Activated CD8-positive, alpha-beta T cell treated with anti-CD3 and anti-CD28 coated beads for 36 hours (primary cell): ENCODE results near the gene ADGRA3. TPM values are rescaled to one million over a fixed set of nuclear protein-coding genes. Genes with fewer than 3 reads are reported as not detected.

Source experiments
- ATAC-seq: fragments of 200-7000 bp; cut with Tn5 transposase; one replicate; pipeline ENCODE4 v1.10.0; 2021; ENCODE audit warnings: mild to moderate bottlenecking, moderate library complexity
- CTCF ChIA-PET: fragments of 350-600 bp; sonication (Branson Sonifier 250); formaldehyde crosslinking; loops from one replicate; lab custom pipeline; 2021; ENCODE audit warnings: antibody characterized with exemption; lab: Charles Lee
- POLR2A ChIA-PET: fragments of 350-600 bp; sonication (Branson Sonifier 250); formaldehyde crosslinking; loops from one replicate; lab custom pipeline; 2021; ENCODE audit warnings: antibody characterized with exemption; lab: Charles Lee
- DNase-seq: peaks from one replicate; pipeline ENCODE4 v3.0.0-alpha.2; 2020
- H3K27ac Mint-ChIP-seq: one replicate; pipeline ENCODE4 v1.8.0; 2021; ENCODE audit warnings: mild to moderate bottlenecking, mixed read lengths
- H3K27me3 Mint-ChIP-seq: one replicate; pipeline ENCODE4 v1.8.0; 2021; ENCODE audit warnings: mixed read lengths
- H3K36me3 Mint-ChIP-seq: one replicate; pipeline ENCODE4 v1.8.0; 2021; ENCODE audit warnings: low read depth, mixed read lengths
- H3K4me1 Mint-ChIP-seq: one replicate; pipeline ENCODE4 v1.8.0; 2021; ENCODE audit warnings: low read depth, mixed read lengths
- H3K4me3 Mint-ChIP-seq: one replicate; pipeline ENCODE4 v1.8.0; 2021; ENCODE audit warnings: mild to moderate bottlenecking, moderate library complexity, mixed read lengths
- H3K9me3 Mint-ChIP-seq: one replicate; pipeline ENCODE4 v1.8.0; 2021; ENCODE audit warnings: mixed read lengths
- CTCF ChIP-seq: fragments of 200-600 bp; IDR thresholded peaks from one replicate; pipeline ENCODE4 v1.8.0; 2022; ENCODE audit warnings: antibody characterized with exemption, mild to moderate bottlenecking
- intact Hi-C: fragments of 100-400 bp; cut with micrococcal nuclease; formaldehyde crosslinking; loops from one replicate; pipeline ENCODE4 v1.10.0; 2022
- total RNA-seq, 2 experiments: library from RNA; stranded (reverse); gene quantifications; one replicate each; pipeline ENCODE4 v1.2.3, GENCODE V29; 2021

The ADGRA3 gene
- total RNA-seq, 2 experiments from 2014 or later, result 12.9 to 13.2 TPM

DNA sequence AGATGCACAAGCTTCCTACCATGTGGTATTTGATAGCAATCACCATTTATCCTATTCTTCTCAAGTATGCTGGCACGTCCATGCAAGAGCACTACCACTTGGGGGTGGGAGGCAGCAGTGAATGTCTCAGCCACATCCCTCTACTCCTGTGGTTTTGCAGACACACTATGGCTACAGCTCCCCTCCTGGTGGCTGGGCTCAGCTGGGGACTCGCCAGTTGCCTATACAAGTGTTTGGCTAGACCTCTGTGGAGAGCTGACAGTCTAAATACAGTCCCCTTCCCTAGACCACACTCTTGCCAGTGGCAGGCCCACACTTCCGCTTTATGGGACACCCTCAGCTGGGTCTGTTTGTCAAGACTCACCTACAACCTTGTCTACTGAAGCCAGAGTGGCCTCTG, 53.2 kb downstream of the ADGRA3 start:
- Mint-ChIP-seq H3K4me1 (peaks cover 6% of the 10 kb centered on the region), H3K36me3 (peaks cover 10% of the 10 kb centered on the region), H3K27me3 (no peaks in the 10 kb centered on the region), H3K4me3 (no peak overlapping the region), H3K9me3 (no peaks in the 10 kb centered on the region), H3K27ac (no peak overlapping the region)
- intact Hi-C loops, result no loop called here
- ATAC-seq, result no peak
- TF ChIP-seq CTCF, result no peak
- ChIA-PET CTCF (interaction anchor here (0.8 to 2.4 kb wide), 10 partner anchors 9 to 673 kb away, joined by 3 to 11 read pairs (median 4); no protein-coding TSS in a partner anchor), POLR2A (interaction anchor here (1.4 kb wide), 1 partner anchor 15 kb away, joined by 3 read pairs; no protein-coding TSS in a partner anchor)
- no peak for DNase-seq

GRCh38 chr4:22460266-22460665, 55.6 kb downstream of the ADGRA3 start:
- CTCF ChIA-PET, result interaction anchor here (1.1 kb wide), 1 partner anchor 28 kb away, joined by 3 read pairs; no protein-coding TSS in a partner anchor
- POLR2A ChIA-PET, result interaction anchor here (0.7 kb wide), 1 partner anchor 16 kb away, joined by 3 read pairs; no protein-coding TSS in a partner anchor
- Mint-ChIP-seq H3K9me3 (no peaks in the 10 kb centered on the region), H3K4me1 (peaks cover 6% of the 10 kb centered on the region), H3K36me3 (peaks cover 2% of the 10 kb centered on the region), H3K4me3 (no peak overlapping the region), H3K27me3 (no peaks in the 10 kb centered on the region), H3K27ac (no peak overlapping the region)
- ATAC-seq (no peak), DNase-seq (no peak)
- intact Hi-C loops, result no loop called here
- TF ChIP-seq CTCF, result no peak

- ATAC-seq (no peak), DNase-seq (no peak)
- no peak overlapping the region for H3K27ac Mint-ChIP-seq
- CTCF ChIA-PET, result interaction anchor here (1.1 kb wide), 1 partner anchor 232 kb away, joined by 3 read pairs; no protein-coding TSS in a partner anchor
- TF ChIP-seq CTCF, result no peak
- no peaks in the 10 kb centered on the region for H3K9me3 Mint-ChIP-seq
- intact Hi-C loops, result no loop called here
- peaks cover 4% of the 10 kb centered on the region for H3K36me3 Mint-ChIP-seq
- POLR2A ChIA-PET, result interaction anchor here (0.7 kb wide), 1 partner anchor 10 kb away, joined by 3 read pairs; no protein-coding TSS in a partner anchor
- H3K4me3 Mint-ChIP-seq, result no peak overlapping the region
- H3K4me1 Mint-ChIP-seq, result peaks cover 3% of the 10 kb centered on the region
- no peaks in the 10 kb centered on the region for H3K27me3 Mint-ChIP-seq
These were observed 57.8 kb downstream of the ADGRA3 start for GRCh38 chr4:22458098-22458497.

GRCh38 chr4:22457348-22457747, 58.5 kb downstream of the ADGRA3 start:
- Mint-ChIP-seq H3K4me1 (no peaks in the 10 kb centered on the region), H3K9me3 (no peaks in the 10 kb centered on the region), H3K27ac (no peak overlapping the region), H3K4me3 (no peak overlapping the region), H3K36me3 (peaks cover 4% of the 10 kb centered on the region), H3K27me3 (no peaks in the 10 kb centered on the region)
- ChIA-PET POLR2A (no interaction called here), CTCF (no interaction called here)
- intact Hi-C loops, result no loop called here
- no peak for ATAC-seq
- no peak for TF ChIP-seq CTCF
- no peak for DNase-seq

GRCh38 chr4:22456291-22456690, 59.6 kb downstream of the ADGRA3 start:
- CTCF ChIA-PET, result no interaction called here
- Mint-ChIP-seq H3K36me3 (peaks cover 4% of the 10 kb centered on the region), H3K9me3 (no peaks in the 10 kb centered on the region), H3K27me3 (no peaks in the 10 kb centered on the region), H3K27ac (no peak overlapping the region), H3K4me1 (no peaks in the 10 kb centered on the region), H3K4me3 (no peak overlapping the region)
- POLR2A ChIA-PET, result no interaction called here
- intact Hi-C loops, result no loop called here
- no peak for ATAC-seq
- no peak for TF ChIP-seq CTCF
- DNase-seq, result no peak
